HL-60 (cell line): ENCODE data around the gene CD44.
A peak's percentile ranks its signal among the peaks of the same experiment; 100 is the strongest.

Experiments used
- DNase-seq, 2 experiments: peaks; one replicate each; pipeline ENCODE4 v3.0.0-alpha.2; 2010 to 2020; ENCODE audit warnings: low read depth in 1 of 2, low spot score in 1 of 2
- H3K27ac ChIP-seq: fragments of 250-450 bp; sonication (Bioruptor Pico); replicated peaks from 2 replicates; pipeline ENCODE4 v1.5.1; 2020; ENCODE audit warnings: mild to moderate bottlenecking, moderate library complexity
- H3K27me3 ChIP-seq: fragments of 250-450 bp; sonication (Bioruptor Pico); 2 replicates; pipeline ENCODE4 v1.5.1; 2021; ENCODE audit warnings: mild to moderate bottlenecking, moderate library complexity; ENCODE audit not compliant: insufficient read depth, poor library complexity, severe bottlenecking
- H3K4me3 ChIP-seq: replicated peaks from 2 replicates; pipeline ENCODE4 v1.5.1; 2011; ENCODE audit warnings: mild to moderate bottlenecking, control low read depth, low read length; ENCODE audit not compliant: insufficient read depth
- GABPA ChIP-seq: IDR thresholded peaks from 2 replicates; pipeline ENCODE4 v1.6.1; 2012; ENCODE audit warnings: low read depth
- POLR2AphosphoS5 ChIP-seq: IDR thresholded peaks from 2 replicates; pipeline ENCODE4 v1.6.1; 2012; ENCODE audit warnings: low read depth
- SPI1 ChIP-seq: IDR thresholded peaks from 2 replicates; pipeline ENCODE4 v1.6.1; 2012; ENCODE audit warnings: low read depth, mild to moderate bottlenecking, borderline replicate concordance
- TF ChIP-seq, protein P1 (sequence below): IDR thresholded peaks from 2 replicates; pipeline ENCODE4 v1.6.1; 2012; ENCODE audit warnings: low read depth; ENCODE audit not compliant: insufficient replicate concordance
- TF ChIP-seq, protein P2 (sequence below): IDR thresholded peaks from one replicate; pipeline ENCODE4 v1.5.1; 2011; ENCODE audit warnings: low read length, control low read depth, inconsistent platforms; ENCODE audit not compliant: insufficient read depth

The CD44 gene

DNA sequence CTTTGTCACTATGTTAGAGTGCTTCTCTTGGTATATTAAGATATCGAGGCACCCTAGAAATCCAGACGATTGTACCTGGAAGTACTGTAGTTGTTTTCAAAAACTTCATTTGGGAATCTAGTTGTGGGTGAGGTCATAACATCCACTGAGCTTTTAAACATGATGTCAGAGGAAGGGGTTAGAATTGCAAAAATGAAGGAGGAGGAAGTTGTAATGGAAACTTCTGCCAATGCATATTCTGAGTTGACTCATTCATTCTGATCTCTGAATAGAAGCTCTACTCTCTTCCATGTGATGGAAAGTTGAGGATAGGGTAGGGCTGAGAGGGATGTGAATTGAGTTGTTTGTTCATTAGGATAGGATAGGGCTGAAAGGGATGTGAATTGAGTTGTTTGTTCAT, 7.7 kb downstream of the CD44 start:
- H3K4me3 ChIP-seq = no peak overlapping the region
- peak overlapping the region; percentile 87 for H3K27ac ChIP-seq
- no peaks in the 10 kb centered on the region for H3K27me3 ChIP-seq
- peak; percentile 25 to 63 for DNase-seq
- TF ChIP-seq SPI1 = no peak
- TF ChIP-seq, protein P1, sequence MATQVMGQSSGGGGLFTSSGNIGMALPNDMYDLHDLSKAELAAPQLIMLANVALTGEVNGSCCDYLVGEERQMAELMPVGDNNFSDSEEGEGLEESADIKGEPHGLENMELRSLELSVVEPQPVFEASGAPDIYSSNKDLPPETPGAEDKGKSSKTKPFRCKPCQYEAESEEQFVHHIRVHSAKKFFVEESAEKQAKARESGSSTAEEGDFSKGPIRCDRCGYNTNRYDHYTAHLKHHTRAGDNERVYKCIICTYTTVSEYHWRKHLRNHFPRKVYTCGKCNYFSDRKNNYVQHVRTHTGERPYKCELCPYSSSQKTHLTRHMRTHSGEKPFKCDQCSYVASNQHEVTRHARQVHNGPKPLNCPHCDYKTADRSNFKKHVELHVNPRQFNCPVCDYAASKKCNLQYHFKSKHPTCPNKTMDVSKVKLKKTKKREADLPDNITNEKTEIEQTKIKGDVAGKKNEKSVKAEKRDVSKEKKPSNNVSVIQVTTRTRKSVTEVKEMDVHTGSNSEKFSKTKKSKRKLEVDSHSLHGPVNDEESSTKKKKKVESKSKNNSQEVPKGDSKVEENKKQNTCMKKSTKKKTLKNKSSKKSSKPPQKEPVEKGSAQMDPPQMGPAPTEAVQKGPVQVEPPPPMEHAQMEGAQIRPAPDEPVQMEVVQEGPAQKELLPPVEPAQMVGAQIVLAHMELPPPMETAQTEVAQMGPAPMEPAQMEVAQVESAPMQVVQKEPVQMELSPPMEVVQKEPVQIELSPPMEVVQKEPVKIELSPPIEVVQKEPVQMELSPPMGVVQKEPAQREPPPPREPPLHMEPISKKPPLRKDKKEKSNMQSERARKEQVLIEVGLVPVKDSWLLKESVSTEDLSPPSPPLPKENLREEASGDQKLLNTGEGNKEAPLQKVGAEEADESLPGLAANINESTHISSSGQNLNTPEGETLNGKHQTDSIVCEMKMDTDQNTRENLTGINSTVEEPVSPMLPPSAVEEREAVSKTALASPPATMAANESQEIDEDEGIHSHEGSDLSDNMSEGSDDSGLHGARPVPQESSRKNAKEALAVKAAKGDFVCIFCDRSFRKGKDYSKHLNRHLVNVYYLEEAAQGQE = no peak
- TF ChIP-seq, protein P2, sequence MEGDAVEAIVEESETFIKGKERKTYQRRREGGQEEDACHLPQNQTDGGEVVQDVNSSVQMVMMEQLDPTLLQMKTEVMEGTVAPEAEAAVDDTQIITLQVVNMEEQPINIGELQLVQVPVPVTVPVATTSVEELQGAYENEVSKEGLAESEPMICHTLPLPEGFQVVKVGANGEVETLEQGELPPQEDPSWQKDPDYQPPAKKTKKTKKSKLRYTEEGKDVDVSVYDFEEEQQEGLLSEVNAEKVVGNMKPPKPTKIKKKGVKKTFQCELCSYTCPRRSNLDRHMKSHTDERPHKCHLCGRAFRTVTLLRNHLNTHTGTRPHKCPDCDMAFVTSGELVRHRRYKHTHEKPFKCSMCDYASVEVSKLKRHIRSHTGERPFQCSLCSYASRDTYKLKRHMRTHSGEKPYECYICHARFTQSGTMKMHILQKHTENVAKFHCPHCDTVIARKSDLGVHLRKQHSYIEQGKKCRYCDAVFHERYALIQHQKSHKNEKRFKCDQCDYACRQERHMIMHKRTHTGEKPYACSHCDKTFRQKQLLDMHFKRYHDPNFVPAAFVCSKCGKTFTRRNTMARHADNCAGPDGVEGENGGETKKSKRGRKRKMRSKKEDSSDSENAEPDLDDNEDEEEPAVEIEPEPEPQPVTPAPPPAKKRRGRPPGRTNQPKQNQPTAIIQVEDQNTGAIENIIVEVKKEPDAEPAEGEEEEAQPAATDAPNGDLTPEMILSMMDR = no peak
- peak; percentile 66 for TF ChIP-seq GABPA

DNA sequence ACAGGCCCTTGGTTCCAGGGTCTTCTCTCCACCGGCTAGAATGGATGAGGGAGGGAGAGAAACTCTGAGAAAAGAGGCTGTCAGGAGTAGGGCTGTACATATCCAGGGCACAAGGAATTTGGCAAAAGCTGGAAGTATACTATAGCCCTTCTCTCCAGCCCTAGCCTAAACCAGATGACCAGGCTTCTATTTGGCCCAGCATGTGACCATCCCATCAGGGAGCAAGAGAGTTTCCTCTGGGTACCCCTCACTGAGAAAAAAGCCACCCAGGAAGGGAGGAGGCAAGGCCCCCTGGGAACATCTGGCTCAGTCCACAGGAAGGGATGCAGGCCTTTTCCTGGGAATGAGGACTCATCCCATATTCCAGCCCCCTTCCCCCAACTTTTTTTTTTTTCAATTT, 8.3 kb downstream of the CD44 start:
- TF ChIP-seq POLR2AphosphoS5 = no peak
- no peak for TF ChIP-seq SPI1
- TF ChIP-seq, protein P1 = no peak
- TF ChIP-seq, protein P2 = no peak
- TF ChIP-seq GABPA = no peak
- DNase-seq = no peak
- Histone ChIP-seq H3K4me3 (no peak overlapping the region), H3K27me3 (no peaks in the 10 kb centered on the region), H3K27ac (peak overlapping the region; percentile 87; the same call in 1 of the 2 replicates)

DNA sequence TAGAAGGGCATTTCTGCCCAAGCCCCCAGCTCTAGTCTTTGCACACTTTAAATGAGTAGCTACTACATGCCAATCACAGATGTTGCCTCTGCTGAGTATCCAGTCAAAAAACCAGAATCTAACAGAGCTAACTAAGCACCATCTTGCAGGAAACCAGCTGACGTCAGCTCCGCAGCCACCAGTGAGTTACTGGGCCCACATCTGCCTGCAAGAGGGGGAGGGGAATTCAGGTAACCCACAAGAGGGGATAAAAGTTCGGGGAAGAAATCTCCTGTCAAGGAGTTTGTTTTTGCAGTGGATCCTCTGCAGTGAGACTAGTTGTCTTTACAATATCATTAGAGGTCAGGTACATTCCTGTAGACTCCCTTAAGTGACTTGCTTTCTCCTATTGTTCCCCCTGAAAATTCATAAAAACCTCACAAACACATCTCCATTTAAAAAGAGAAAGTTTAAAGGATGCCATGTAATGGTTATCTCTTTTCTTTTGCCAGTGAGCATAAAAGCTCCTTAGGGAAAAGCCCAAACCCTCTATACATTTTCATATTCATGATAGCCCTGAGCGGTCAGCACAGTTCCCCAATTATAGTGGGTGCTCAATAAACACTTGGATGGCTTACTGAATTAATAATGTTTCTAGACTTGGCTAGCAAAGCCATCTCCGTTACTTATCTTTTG, 9.3 kb downstream of the CD44 start:
- no peak for DNase-seq
- no peak overlapping the region for H3K27ac ChIP-seq

More for the DNA sequence above, 9.3 kb downstream of the CD44 start:
- no peak overlapping the region for H3K4me3 ChIP-seq
- no peak for TF ChIP-seq GABPA
- no peak for TF ChIP-seq POLR2AphosphoS5
- TF ChIP-seq SPI1 = no peak
- TF ChIP-seq, protein P2 = no peak
- TF ChIP-seq, protein P1 = no peak
- no peaks in the 10 kb centered on the region for H3K27me3 ChIP-seq
